Measurements from ENCODE around the gene NOSIP. TPM values are rescaled to one million over a fixed set of nuclear protein-coding genes. Genes with fewer than 3 reads are reported as not detected.
A peak's percentile ranks its signal among the peaks of the same experiment; 100 is the strongest.
"Not testable (repeated sequence)": the region's sequence is repeated elsewhere in the genome, so short reads cannot be mapped to it uniquely, and the experiment has no call there.

Gene NOSIP
- 247 and 262 TPM in 2 replicates for total RNA-seq (2014; rRNA removed; shearing (Covaris generic))

- peak; percentile 99 for DNase-seq (ENCODE audit: low spot score)
Measured at GRCh38 chr19:49580264-49581006, at the start of gene NOSIP. Gene NOSIP, minus strand, starts transcription at chr19:49580556. Its CDS starts 19,865 bp downstream, at chr19:49560691.

DNA sequence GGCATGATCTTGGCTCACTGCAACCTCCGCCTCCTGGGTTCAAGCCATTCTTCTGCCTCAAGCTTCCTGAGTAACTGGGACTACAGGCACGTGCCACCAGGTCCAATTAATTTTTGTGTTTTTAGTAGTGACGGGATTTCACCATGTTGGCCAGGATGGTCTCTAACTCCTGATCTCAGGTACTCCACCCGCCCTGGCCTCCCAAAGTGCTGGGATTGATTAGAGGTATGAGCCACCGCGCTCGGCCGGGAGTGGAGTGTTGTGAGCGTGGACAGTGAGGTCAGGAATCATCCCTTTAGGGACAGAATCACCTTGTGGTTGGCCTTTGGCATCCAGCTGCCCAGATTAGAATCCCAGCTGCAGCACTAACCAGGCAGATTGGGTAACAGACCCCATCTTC is 49.3 kb upstream of the NOSIP start:
- DNase-seq (ENCODE audit: low spot score) = no peak

- no peak for DNase-seq (ENCODE audit: low spot score)
Measured at GRCh38 chr19:49626226-49626625, 45.9 kb upstream of the NOSIP start.

GRCh38 chr19:49624967-49625910 is 44.9 kb upstream of the NOSIP start:
- no peak for DNase-seq (ENCODE audit: low spot score)

- DNase-seq (ENCODE audit: low spot score) = not testable (repeated sequence)
Measured at GRCh38 chr19:49617860-49618259, 37.5 kb upstream of the NOSIP start.

- DNase-seq (ENCODE audit: low spot score) = no peak
Measured at GRCh38 chr19:49616945-49617344, 36.6 kb upstream of the NOSIP start.

DNA sequence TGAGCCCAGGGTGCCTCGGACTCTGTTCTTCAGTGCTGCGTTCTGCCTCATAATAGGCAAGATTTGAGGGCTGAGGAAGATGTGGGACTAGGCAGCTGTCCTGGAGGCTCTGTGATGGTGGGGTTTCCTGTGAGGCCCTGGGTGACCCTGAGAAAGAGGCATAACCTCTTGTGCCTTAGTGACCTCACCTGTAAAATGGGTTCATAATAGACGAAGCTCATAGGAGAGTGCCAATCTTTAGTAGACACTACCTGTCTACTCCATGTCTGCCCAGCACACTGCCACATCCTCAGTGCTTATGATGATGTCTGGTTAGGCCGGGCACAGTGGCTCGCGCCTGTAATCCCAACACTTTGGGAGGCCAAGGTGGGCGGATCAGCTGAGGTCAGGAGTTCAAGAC is 36.2 kb upstream of the NOSIP start:
- no peak for DNase-seq (ENCODE audit: low spot score)

GRCh38 chr19:49615861-49616260 is 35.5 kb upstream of the NOSIP start:
- no peak for DNase-seq (ENCODE audit: low spot score)

- peak; percentile 50 for DNase-seq (ENCODE audit: low spot score)
Measured at GRCh38 chr19:49614096-49614833, 33.9 kb upstream of the NOSIP start.

- peak; percentile 41 for DNase-seq (ENCODE audit: low spot score)
Measured at GRCh38 chr19:49613374-49613773, 33.0 kb upstream of the NOSIP start.

GRCh38 chr19:49609499-49610092 is 29.2 kb upstream of the NOSIP start:
- no peak for DNase-seq (ENCODE audit: low spot score)

- no peak for DNase-seq (ENCODE audit: low spot score)
Measured at GRCh38 chr19:49605605-49606004, 25.2 kb upstream of the NOSIP start.

DNA sequence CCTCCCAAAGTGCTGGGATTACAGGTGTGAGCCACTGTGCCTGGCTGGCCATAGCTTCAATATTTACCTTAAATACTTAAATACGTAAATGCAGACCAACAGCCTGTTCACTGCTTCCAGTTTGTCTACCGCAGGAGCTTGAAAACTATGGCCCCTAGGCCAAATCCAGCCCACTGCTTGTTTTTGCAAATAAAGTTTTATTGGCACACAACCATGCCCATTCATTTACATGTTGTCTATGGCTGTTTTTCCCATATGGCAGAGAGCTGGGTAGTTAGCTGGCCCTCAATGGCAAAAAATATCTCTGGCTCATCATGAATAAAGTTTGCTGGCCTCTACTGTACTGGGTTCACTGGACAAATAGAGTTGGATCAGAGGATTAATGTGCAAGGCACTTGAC is 22.4 kb upstream of the NOSIP start:
- DNase-seq (ENCODE audit: low spot score) = no peak

DNA sequence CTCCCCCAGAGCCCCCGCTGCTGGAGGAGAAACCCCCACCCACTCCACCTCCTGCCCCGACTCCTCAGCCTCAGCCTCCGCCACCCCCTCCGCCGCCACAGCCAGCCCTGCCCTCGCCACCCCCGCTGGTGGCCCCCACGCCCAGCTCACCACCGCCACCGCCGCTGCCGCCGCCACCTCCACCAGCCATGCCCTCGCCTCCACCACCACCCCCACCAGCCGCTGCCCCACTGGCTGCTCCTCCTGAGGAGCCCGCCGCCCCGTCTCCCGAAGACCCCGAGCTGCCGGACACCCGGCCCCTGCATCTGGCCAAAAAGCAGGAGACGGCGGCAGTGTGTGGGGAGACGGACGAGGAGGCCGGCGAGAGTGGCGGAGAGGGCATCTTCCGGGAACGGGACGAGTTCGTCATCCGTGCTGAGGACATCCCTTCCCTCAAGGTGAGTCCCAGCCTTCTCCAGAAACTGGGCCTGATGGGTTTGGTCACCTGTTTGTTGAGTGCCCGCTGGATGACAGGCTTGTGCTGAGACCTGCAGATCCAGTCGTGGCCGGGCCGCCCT is 21.2 kb upstream of the NOSIP start:
- no peak for DNase-seq (ENCODE audit: low spot score)

- no peak for DNase-seq (ENCODE audit: low spot score)
Measured at GRCh38 chr19:49599378-49600295, 19.3 kb upstream of the NOSIP start.

GRCh38 chr19:49597703-49597974 is 17.3 kb upstream of the NOSIP start:
- no peak for DNase-seq (ENCODE audit: low spot score)

- DNase-seq (ENCODE audit: low spot score) = no peak
Measured at GRCh38 chr19:49596954-49597702, 16.8 kb upstream of the NOSIP start.

DNA sequence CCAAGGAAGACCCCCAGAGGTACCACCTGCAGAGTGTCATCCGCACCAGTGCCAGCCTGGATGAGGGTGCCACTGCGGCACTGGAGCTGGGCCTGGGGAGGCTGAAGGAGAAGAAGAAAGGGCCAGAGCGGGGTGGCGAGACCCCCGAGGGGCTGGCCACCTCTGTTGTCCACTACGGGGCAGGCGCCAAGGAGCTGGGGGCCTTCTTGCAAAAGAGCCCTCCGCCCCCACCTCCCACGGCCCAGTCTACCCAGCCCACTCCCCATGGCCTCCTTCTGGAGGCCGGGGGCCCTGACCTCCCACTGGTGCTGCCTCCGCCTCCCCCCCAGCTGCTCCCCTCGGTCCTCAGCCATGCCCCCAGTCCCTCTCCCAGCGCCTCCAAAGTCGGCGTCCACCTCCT is 16.1 kb upstream of the NOSIP start:
- no peak for DNase-seq (ENCODE audit: low spot score)

DNA sequence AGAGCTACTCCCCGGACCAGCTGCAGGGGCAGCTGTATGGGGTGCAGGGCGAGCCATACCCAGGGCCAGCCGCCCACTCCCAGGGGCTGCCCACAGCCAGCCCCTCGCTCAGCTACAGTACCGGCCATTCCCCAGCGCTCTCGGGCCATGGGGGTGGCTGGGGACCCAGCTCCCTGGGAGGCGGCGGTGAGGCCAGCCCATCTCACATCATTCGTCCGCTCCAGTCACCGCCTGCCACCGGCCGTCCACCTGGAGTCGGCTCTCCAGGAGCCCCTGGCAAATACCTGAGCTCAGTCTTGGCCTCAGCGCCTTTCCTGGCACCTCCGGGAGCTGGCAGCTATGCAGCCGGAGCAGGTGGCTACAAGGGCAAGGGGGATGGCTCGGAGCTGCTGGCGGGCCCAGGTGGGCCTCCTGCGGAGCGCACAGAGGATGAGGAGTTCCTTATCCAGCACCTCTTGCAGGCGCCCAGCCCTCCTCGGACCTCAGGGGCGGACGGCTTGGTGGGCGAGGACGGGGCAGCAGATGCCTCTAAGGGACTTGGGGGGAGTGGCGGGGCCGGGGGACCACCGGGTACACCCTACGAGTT is 15.6 kb upstream of the NOSIP start:
- DNase-seq (ENCODE audit: low spot score) = no peak

Data from HT-29 (cell line).